Uterus (tissue), 4 donors: Measurements from ENCODE around the gene PRKN. TPM values are rescaled to one million over a fixed set of nuclear protein-coding genes. Genes with fewer than 3 reads are reported as not detected.

ENCODE experiments used
- DNase-seq, 2 donors: peaks; one replicate each; pipeline ENCODE4 v3.0.0-alpha.2; 2019 to 2020
- H3K27ac ChIP-seq, 2 donors: fragments of 200-600 bp; sonication (generic); 1 replicate in 1 of 2; 2 replicates in 1 of 2; pipeline ENCODE4 v1.5.1; 2016 to 2018
- H3K27me3 ChIP-seq, 2 donors: fragments of 200-600 bp; sonication (generic); one replicate each; pipeline ENCODE4 v1.5.1; 2018 to 2019; ENCODE audit warnings: control low read depth in 1 of 2
- H3K36me3 ChIP-seq, 2 donors: fragments of 200-600 bp; sonication (generic); one replicate each; pipeline ENCODE4 v1.5.1; 2019; ENCODE audit warnings: control low read depth in 1 of 2
- H3K4me1 ChIP-seq, 2 donors: fragments of 200-600 bp; sonication (generic); one replicate each; pipeline ENCODE4 v1.5.1; 2018 to 2019; ENCODE audit warnings: control low read depth in 1 of 2
- H3K4me3 ChIP-seq, 2 donors: fragments of 200-600 bp; sonication (generic); 1 replicate in 1 of 2; 2 replicates in 1 of 2; pipeline ENCODE4 v1.5.1; 2018 to 2019; ENCODE audit warnings: mild to moderate bottlenecking in 1 of 2
- H3K9me3 ChIP-seq, 2 donors: fragments of 200-600 bp; sonication (generic); one replicate each; pipeline ENCODE4 v1.5.1; 2019; ENCODE audit warnings: control low read depth in 1 of 2
- POLR2A ChIP-seq, 2 donors: fragments of 450-650 bp; IDR thresholded peaks; one replicate each; pipeline ENCODE4 v1.6.1; 2016; ENCODE audit warnings: antibody characterized with exemption in 2 of 2, mild to moderate bottlenecking in 1 of 2, moderate library complexity in 1 of 2
- intact Hi-C: fragments of 100-400 bp; cut with DNase I; formaldehyde crosslinking; loops from one replicate; pipeline ENCODE4 v1.15.1; 2023; ENCODE audit warnings: low total_unique reads
- total RNA-seq, 4 donors: library from RNA; depleted of rRNA in 3 of 4; stranded (reverse); fragments of >200 nt in 3 of 4; gene quantifications; one replicate each; pipeline versions ENCODE4 v1.1.0 to v1.2.4, GENCODE V29; 2014 to 2023
- TF ChIP-seq, protein P1 (sequence below), 4 experiments: fragments of 200-600 bp in 2 of 4; fragments of 450-650 bp in 2 of 4; sonication (generic) in 2 of 4; IDR thresholded peaks; one replicate each; pipeline ENCODE4 v1.5.1; 2016 to 2019; ENCODE audit warnings: antibody characterized with exemption in 4 of 4, mild to moderate bottlenecking in 2 of 4, moderate library complexity in 1 of 4
- donor health status: DM: yes; HTN: yes; CAD: no.

PRKN gene
- total RNA-seq, 4 donors from 2014 or later: 10.2 to 21.3 (median 13.1) TPM

DNA sequence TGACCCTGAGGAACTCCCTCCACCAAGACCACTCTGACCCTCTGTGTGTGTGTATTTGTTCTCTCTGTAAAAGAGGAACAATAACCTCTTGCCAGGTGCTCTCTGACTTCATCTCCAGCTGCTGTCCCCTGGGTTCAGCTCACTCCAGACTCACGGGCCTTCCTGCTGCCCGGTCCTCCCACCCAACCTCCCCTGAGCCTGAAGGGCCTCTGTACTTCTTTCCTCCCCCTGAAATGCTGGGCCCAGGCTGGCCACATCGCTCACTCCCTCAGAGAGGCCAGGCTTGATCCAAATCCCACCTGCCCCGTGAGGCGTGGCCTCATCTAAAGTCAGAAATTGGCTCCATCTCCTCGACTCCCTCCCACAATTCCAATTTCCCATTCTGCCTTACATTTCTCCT is 202.4 kb downstream of the PRKN start:
- H3K27ac ChIP-seq: no peak overlapping the region
- H3K9me3 ChIP-seq: no peaks in the 10 kb centered on the region
- no peaks in the 10 kb centered on the region for H3K27me3 ChIP-seq
- H3K4me3 ChIP-seq: no peak overlapping the region
- no peak for DNase-seq
- no peak for TF ChIP-seq POLR2A (IDR thresholded peaks at IDR 0.05)
- TF ChIP-seq, protein P1, sequence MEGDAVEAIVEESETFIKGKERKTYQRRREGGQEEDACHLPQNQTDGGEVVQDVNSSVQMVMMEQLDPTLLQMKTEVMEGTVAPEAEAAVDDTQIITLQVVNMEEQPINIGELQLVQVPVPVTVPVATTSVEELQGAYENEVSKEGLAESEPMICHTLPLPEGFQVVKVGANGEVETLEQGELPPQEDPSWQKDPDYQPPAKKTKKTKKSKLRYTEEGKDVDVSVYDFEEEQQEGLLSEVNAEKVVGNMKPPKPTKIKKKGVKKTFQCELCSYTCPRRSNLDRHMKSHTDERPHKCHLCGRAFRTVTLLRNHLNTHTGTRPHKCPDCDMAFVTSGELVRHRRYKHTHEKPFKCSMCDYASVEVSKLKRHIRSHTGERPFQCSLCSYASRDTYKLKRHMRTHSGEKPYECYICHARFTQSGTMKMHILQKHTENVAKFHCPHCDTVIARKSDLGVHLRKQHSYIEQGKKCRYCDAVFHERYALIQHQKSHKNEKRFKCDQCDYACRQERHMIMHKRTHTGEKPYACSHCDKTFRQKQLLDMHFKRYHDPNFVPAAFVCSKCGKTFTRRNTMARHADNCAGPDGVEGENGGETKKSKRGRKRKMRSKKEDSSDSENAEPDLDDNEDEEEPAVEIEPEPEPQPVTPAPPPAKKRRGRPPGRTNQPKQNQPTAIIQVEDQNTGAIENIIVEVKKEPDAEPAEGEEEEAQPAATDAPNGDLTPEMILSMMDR (IDR thresholded peaks at IDR 0.05): no peak
- H3K36me3 ChIP-seq: no peaks in the 10 kb centered on the region
- intact Hi-C loops: no loop called here
- H3K4me1 ChIP-seq: no peaks in the 10 kb centered on the region

DNA sequence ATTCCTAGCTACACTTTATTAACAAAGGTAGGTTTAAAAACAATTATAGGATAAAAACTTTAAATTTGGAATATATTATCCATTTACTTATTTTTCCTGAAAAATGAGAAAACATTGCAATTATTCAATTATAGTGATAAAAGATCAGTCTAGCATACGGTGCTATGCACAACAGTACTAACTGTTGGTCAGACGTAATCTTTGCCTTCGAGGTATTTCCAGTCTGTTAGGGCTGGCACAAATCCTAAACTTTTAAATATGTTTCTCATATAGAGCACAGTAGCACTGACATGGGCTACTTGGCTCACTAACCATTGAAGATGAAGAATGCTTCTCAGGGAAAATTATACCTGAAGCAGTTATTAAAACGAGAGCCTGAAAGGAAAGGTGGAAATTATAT is 214.8 kb downstream of the PRKN start:
- intact Hi-C loops: no loop called here
- Histone ChIP-seq H3K9me3 (no peaks in the 10 kb centered on the region), H3K36me3 (no peaks in the 10 kb centered on the region), H3K27me3 (no peaks in the 10 kb centered on the region), H3K27ac (no peak overlapping the region), H3K4me3 (no peak overlapping the region), H3K4me1 (no peaks in the 10 kb centered on the region)
- DNase-seq: no peak
- no peak for TF ChIP-seq POLR2A (IDR thresholded peaks at IDR 0.05)
- TF ChIP-seq, protein P1 (IDR thresholded peaks at IDR 0.05): no peak

- intact Hi-C loops: no loop called here
- H3K27ac ChIP-seq: no peak overlapping the region
- H3K9me3 ChIP-seq: no peaks in the 10 kb centered on the region
- H3K36me3 ChIP-seq: no peaks in the 10 kb centered on the region
- H3K4me3 ChIP-seq: no peak overlapping the region
- DNase-seq: no peak
- TF ChIP-seq, protein P1 (IDR thresholded peaks at IDR 0.05): no peak
- no peak for TF ChIP-seq POLR2A (IDR thresholded peaks at IDR 0.05)
- H3K4me1 ChIP-seq: no peaks in the 10 kb centered on the region
- no peaks in the 10 kb centered on the region for H3K27me3 ChIP-seq
Observed at GRCh38 chr6:162497389-162497788, 230.2 kb downstream of the PRKN start.

DNA sequence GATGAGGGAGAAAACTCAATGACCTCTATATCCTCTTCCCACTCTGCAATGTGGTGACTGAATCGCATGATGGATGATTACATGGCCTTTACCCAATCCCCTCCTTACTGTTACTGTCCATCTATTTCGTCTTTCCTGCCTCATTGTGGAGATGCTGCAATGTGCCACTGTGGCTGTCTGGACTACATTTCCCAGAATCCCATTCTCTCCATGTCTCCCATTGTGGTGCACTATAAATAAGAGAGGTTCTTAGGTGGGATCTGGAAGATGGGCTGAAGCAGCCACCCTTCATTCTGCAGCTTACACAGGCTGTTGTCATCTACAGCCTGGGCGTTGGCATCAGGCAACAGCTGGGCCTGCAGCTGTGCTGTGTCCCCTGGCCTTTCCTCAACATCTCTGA is 233.6 kb downstream of the PRKN start:
- TF ChIP-seq POLR2A (IDR thresholded peaks at IDR 0.05): no peak
- TF ChIP-seq, protein P1 (IDR thresholded peaks at IDR 0.05): no peak

DNA sequence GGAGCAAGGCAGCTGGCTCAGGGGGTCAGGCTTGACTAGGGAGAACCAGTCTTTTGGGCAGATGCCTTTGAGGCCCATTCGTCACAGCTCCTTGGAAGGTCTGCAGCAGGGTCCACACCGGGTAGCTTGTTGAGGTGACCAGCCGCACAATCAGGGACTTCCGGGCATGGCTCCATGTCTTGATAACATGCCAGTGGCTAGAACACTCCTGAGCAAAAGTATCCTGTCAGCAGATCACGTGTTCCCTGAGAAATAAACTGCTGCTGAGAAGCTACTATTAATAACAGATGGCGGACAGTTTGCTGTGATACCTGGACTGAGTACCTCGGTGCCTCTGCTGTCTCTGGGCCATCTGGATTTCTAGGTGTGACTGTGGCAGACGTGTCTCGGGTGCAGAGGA is 235.9 kb downstream of the PRKN start:
- Histone ChIP-seq H3K9me3 (no peaks in the 10 kb centered on the region), H3K4me1 (no peaks in the 10 kb centered on the region), H3K27me3 (no peaks in the 10 kb centered on the region), H3K36me3 (no peaks in the 10 kb centered on the region), H3K4me3 (no peak overlapping the region), H3K27ac (no peak overlapping the region)
- no peak for DNase-seq
- intact Hi-C loops: no loop called here
- TF ChIP-seq, protein P1 (IDR thresholded peaks at IDR 0.05): no peak
- no peak for TF ChIP-seq POLR2A (IDR thresholded peaks at IDR 0.05)

More for the DNA sequence above, 233.6 kb downstream of the PRKN start:
- DNase-seq: no peak
- H3K4me1 ChIP-seq: no peaks in the 10 kb centered on the region
- no peak overlapping the region for H3K27ac ChIP-seq
- no peak overlapping the region for H3K4me3 ChIP-seq
- intact Hi-C loops: no loop called here
- no peaks in the 10 kb centered on the region for H3K36me3 ChIP-seq
- H3K9me3 ChIP-seq: no peaks in the 10 kb centered on the region
- no peaks in the 10 kb centered on the region for H3K27me3 ChIP-seq
